CD8-positive, alpha-beta memory T cell (primary cell): Measurements from ENCODE around the gene RAP1GAP2. TPM values are rescaled to one million over a fixed set of nuclear protein-coding genes. Genes with fewer than 3 reads are reported as not detected.

ENCODE experiments used
- CTCF ChIA-PET: fragments of 350-600 bp; sonication (Branson Sonifier 250); formaldehyde crosslinking; loops from one replicate; lab custom pipeline; 2021; ENCODE audit warnings: antibody characterized with exemption; lab: Charles Lee
- POLR2A ChIA-PET: fragments of 350-600 bp; sonication (Branson Sonifier 250); formaldehyde crosslinking; loops from one replicate; lab custom pipeline; 2021; ENCODE audit warnings: antibody characterized with exemption; lab: Charles Lee
- DNase-seq, 5 donors: peaks; one replicate each; pipeline versions ENCODE4 v3.0.0 to v3.0.0-alpha.2; 2020 to 2022; ENCODE audit warnings: mixed read lengths in 1 of 5
- H3K27ac ChIP-seq: one replicate; pipeline ENCODE4 v1.7.0; 2013; ENCODE audit warnings: low read depth, mild to moderate bottlenecking, low read length, moderate library complexity
- H3K27me3 ChIP-seq: 2 replicates; pipeline ENCODE4 v1.7.0; 2013; ENCODE audit warnings: low read length, mild to moderate bottlenecking; ENCODE audit not compliant: insufficient read depth, poor library complexity, severe bottlenecking
- H3K36me3 ChIP-seq: 2 replicates; pipeline ENCODE4 v1.7.0; 2013; ENCODE audit warnings: mild to moderate bottlenecking, low read length, moderate library complexity; ENCODE audit not compliant: insufficient read depth
- H3K4me1 ChIP-seq: 2 replicates; pipeline ENCODE4 v1.7.0; 2013; ENCODE audit warnings: mild to moderate bottlenecking, low read length, moderate library complexity; ENCODE audit not compliant: insufficient read depth
- H3K4me3 ChIP-seq: 2 replicates; pipeline ENCODE4 v1.7.0; 2013; ENCODE audit warnings: mild to moderate bottlenecking, low read length
- H3K9me3 ChIP-seq: 2 replicates; pipeline ENCODE4 v1.7.0; 2013; ENCODE audit warnings: mild to moderate bottlenecking, low read length
- H3K27ac Mint-ChIP-seq, 8 donors: one replicate each; pipeline ENCODE4 v1.8.0; 2020 to 2021; ENCODE audit warnings: mixed read lengths in 8 of 8, mild to moderate bottlenecking in 6 of 8, inconsistent platforms in 3 of 8, moderate library complexity in 3 of 8
- H3K27me3 Mint-ChIP-seq, 2 donors: one replicate each; pipeline ENCODE4 v1.8.0; 2020 to 2021; ENCODE audit warnings: mixed read lengths in 2 of 2, mild to moderate bottlenecking in 1 of 2, moderate library complexity in 1 of 2
- H3K36me3 Mint-ChIP-seq, 3 donors: one replicate each; pipeline ENCODE4 v1.8.0; 2020 to 2021; ENCODE audit warnings: mixed read lengths in 3 of 3, inconsistent platforms in 1 of 3, mild to moderate bottlenecking in 1 of 3
- H3K4me1 Mint-ChIP-seq, 3 donors: one replicate each; pipeline ENCODE4 v1.8.0; 2020 to 2021; ENCODE audit warnings: mixed read lengths in 3 of 3, inconsistent platforms in 1 of 3, mild to moderate bottlenecking in 1 of 3
- H3K4me3 Mint-ChIP-seq, 7 donors: one replicate each; pipeline ENCODE4 v1.8.0; 2020 to 2021; ENCODE audit warnings: mixed read lengths in 7 of 7, mild to moderate bottlenecking in 6 of 7, moderate library complexity in 4 of 7, inconsistent platforms in 2 of 7
- H3K9me3 Mint-ChIP-seq, 5 donors: one replicate each; pipeline ENCODE4 v1.8.0; 2020 to 2022; ENCODE audit warnings: mixed read lengths in 5 of 5, mild to moderate bottlenecking in 3 of 5, moderate library complexity in 2 of 5, inconsistent platforms in 1 of 5
- polyA plus RNA-seq: library from polyadenylated mRNA; unstranded; fragments of 300-500 nt; fragmentation: Illumina TruSeq; gene quantifications from one replicate; pipeline ENCODE4 v1.2.3, GENCODE V29; 2021
- total RNA-seq, 2 experiments: library from RNA; stranded (reverse); gene quantifications; one replicate each; pipeline ENCODE4 v1.2.3, GENCODE V29; 2021

Gene RAP1GAP2
- total and polyA plus RNA-seq, 3 experiments from 2014 or later = 1.2 to 6.3 (median 1.4) TPM

GRCh38 chr17:2926019-2926650 is 129.9 kb downstream of the RAP1GAP2 start:
- Mint-ChIP-seq H3K27me3 (no peaks in the 10 kb centered on the region), H3K36me3 (peaks cover 6 to 35% (median 12%) of the 10 kb centered on the region in 3 donors), H3K4me3 (no peak overlapping the region), H3K27ac (peak overlapping the region in 1 of 8 donors; percentile 82), H3K9me3 (no peaks in the 10 kb centered on the region), H3K4me1 (peaks cover 21 to 37% (median 30%) of the 10 kb centered on the region in 3 donors)
- H3K4me1 ChIP-seq = peaks cover 7% of the 10 kb centered on the region
- H3K9me3 ChIP-seq = no peaks in the 10 kb centered on the region
- H3K27ac ChIP-seq = no peak overlapping the region
- H3K4me3 ChIP-seq = no peak overlapping the region
- no peaks in the 10 kb centered on the region for H3K27me3 ChIP-seq
- ChIA-PET POLR2A (no interaction called here), CTCF (interaction anchor here (1.1 kb wide), 1 partner anchor 140 kb away, joined by 5 read pairs; no protein-coding TSS in a partner anchor)
- H3K36me3 ChIP-seq = no peaks in the 10 kb centered on the region
- DNase-seq = no peak

GRCh38 chr17:2928294-2928890 is 132.2 kb downstream of the RAP1GAP2 start:
- ChIA-PET CTCF (interaction anchor here (0.5 to 2.9 kb wide), 2 partner anchors 80 to 1841 kb away, joined by 3 to 13 read pairs; no protein-coding TSS in a partner anchor), POLR2A (no interaction called here)
- no peaks in the 10 kb centered on the region for H3K9me3 Mint-ChIP-seq
- no peaks in the 10 kb centered on the region for H3K27me3 ChIP-seq
- H3K27me3 Mint-ChIP-seq = no peaks in the 10 kb centered on the region
- H3K4me1 ChIP-seq = peaks cover 7% of the 10 kb centered on the region
- peaks cover 6 to 44% (median 13%) of the 10 kb centered on the region in 3 donors for H3K36me3 Mint-ChIP-seq
- no peaks in the 10 kb centered on the region for H3K36me3 ChIP-seq
- no peak overlapping the region for H3K27ac ChIP-seq
- H3K4me3 ChIP-seq = no peak overlapping the region
- H3K4me3 Mint-ChIP-seq = no peak overlapping the region
- peaks cover 20 to 45% (median 36%) of the 10 kb centered on the region in 3 donors for H3K4me1 Mint-ChIP-seq
- no peak for DNase-seq
- no peaks in the 10 kb centered on the region for H3K9me3 ChIP-seq
- no peak overlapping the region for H3K27ac Mint-ChIP-seq

GRCh38 chr17:2929881-2930533 is 133.8 kb downstream of the RAP1GAP2 start:
- no peaks in the 10 kb centered on the region for H3K27me3 ChIP-seq
- H3K27ac ChIP-seq = no peak overlapping the region
- peak in 1 of 5 donors; percentile 53 for DNase-seq
- Mint-ChIP-seq H3K4me1 (peaks cover 13 to 38% (median 33%) of the 10 kb centered on the region in 3 donors), H3K27me3 (no peaks in the 10 kb centered on the region), H3K9me3 (no peaks in the 10 kb centered on the region), H3K4me3 (no peak overlapping the region), H3K36me3 (peaks cover 6 to 49% (median 15%) of the 10 kb centered on the region in 3 donors), H3K27ac (no peak overlapping the region)
- POLR2A ChIA-PET = interaction anchor here (0.5 kb wide), 1 partner anchor 81 kb away, joined by 8 read pairs; no protein-coding TSS in a partner anchor
- peaks cover 7% of the 10 kb centered on the region for H3K4me1 ChIP-seq
- no peaks in the 10 kb centered on the region for H3K36me3 ChIP-seq
- CTCF ChIA-PET = interaction anchor here (0.6 to 2.9 kb wide), 8 partner anchors 14 to 144 kb away, joined by 3 to 13 read pairs (median 4); no protein-coding TSS in a partner anchor
- H3K9me3 ChIP-seq = no peaks in the 10 kb centered on the region
- H3K4me3 ChIP-seq = no peak overlapping the region

GRCh38 chr17:2931876-2932275 is 135.6 kb downstream of the RAP1GAP2 start:
- H3K4me3 ChIP-seq = no peak overlapping the region
- H3K9me3 Mint-ChIP-seq = no peaks in the 10 kb centered on the region
- CTCF ChIA-PET = interaction anchor here (0.9 kb wide), 1 partner anchor 118 kb away, joined by 3 read pairs; no protein-coding TSS in a partner anchor
- POLR2A ChIA-PET = no interaction called here
- no peak for DNase-seq
- H3K4me1 ChIP-seq = peaks cover 7% of the 10 kb centered on the region
- no peak overlapping the region for H3K4me3 Mint-ChIP-seq
- H3K36me3 ChIP-seq = no peaks in the 10 kb centered on the region
- H3K36me3 Mint-ChIP-seq = peaks cover 6 to 40% (median 13%) of the 10 kb centered on the region in 3 donors
- H3K27ac Mint-ChIP-seq = peak overlapping the region in 1 of 8 donors; percentile 36
- H3K27me3 ChIP-seq = no peaks in the 10 kb centered on the region
- H3K27me3 Mint-ChIP-seq = no peaks in the 10 kb centered on the region
- H3K27ac ChIP-seq = no peak overlapping the region
- no peaks in the 10 kb centered on the region for H3K9me3 ChIP-seq
- peaks cover 18 to 37% (median 32%) of the 10 kb centered on the region in 3 donors for H3K4me1 Mint-ChIP-seq

- Mint-ChIP-seq H3K4me1 (peaks cover 17 to 35% (median 26%) of the 10 kb centered on the region in 3 donors), H3K4me3 (peak overlapping the region in 1 of 7 donors; percentile 83), H3K9me3 (no peaks in the 10 kb centered on the region), H3K36me3 (peaks cover 0 to 34% (median 10%) of the 10 kb centered on the region in 3 donors), H3K27ac (peak overlapping the region in 2 of 8 donors; percentile 33 to 68), H3K27me3 (no peaks in the 10 kb centered on the region)
- Histone ChIP-seq H3K27me3 (no peaks in the 10 kb centered on the region), H3K4me3 (no peak overlapping the region), H3K36me3 (no peaks in the 10 kb centered on the region), H3K27ac (no peak overlapping the region), H3K9me3 (no peaks in the 10 kb centered on the region), H3K4me1 (peaks cover 7% of the 10 kb centered on the region)
- POLR2A ChIA-PET = no interaction called here
- CTCF ChIA-PET = no interaction called here
- no peak for DNase-seq
Measured at GRCh38 chr17:2932946-2933345, 136.7 kb downstream of the RAP1GAP2 start.

- H3K36me3 Mint-ChIP-seq = peaks cover 0 to 29% (median 9%) of the 10 kb centered on the region in 3 donors
- no peak overlapping the region for H3K4me3 ChIP-seq
- no peak for DNase-seq
- no peaks in the 10 kb centered on the region for H3K9me3 Mint-ChIP-seq
- H3K27me3 ChIP-seq = no peaks in the 10 kb centered on the region
- no peaks in the 10 kb centered on the region for H3K27me3 Mint-ChIP-seq
- H3K36me3 ChIP-seq = no peaks in the 10 kb centered on the region
- H3K27ac Mint-ChIP-seq = no peak overlapping the region
- CTCF ChIA-PET = no interaction called here
- H3K4me3 Mint-ChIP-seq = no peak overlapping the region
- POLR2A ChIA-PET = no interaction called here
- H3K27ac ChIP-seq = no peak overlapping the region
- H3K9me3 ChIP-seq = no peaks in the 10 kb centered on the region
- H3K4me1 ChIP-seq = peaks cover 7% of the 10 kb centered on the region
- peaks cover 17 to 34% (median 24%) of the 10 kb centered on the region in 3 donors for H3K4me1 Mint-ChIP-seq
Measured at GRCh38 chr17:2933606-2934005, 137.4 kb downstream of the RAP1GAP2 start.

- no peak for DNase-seq
- POLR2A ChIA-PET = no interaction called here
- Mint-ChIP-seq H3K4me1 (peaks cover 17 to 21% (median 20%) of the 10 kb centered on the region in 3 donors), H3K27ac (peak overlapping the region in 1 of 8 donors; percentile 58), H3K36me3 (peaks cover 0 to 29% (median 9%) of the 10 kb centered on the region in 3 donors), H3K27me3 (peaks cover 0 to 2% of the 10 kb centered on the region in 2 donors), H3K4me3 (no peak overlapping the region), H3K9me3 (no peaks in the 10 kb centered on the region)
- CTCF ChIA-PET = no interaction called here
- peaks cover 2% of the 10 kb centered on the region for H3K4me1 ChIP-seq
- H3K27ac ChIP-seq = no peak overlapping the region
- H3K9me3 ChIP-seq = no peaks in the 10 kb centered on the region
- H3K27me3 ChIP-seq = no peaks in the 10 kb centered on the region
- no peaks in the 10 kb centered on the region for H3K36me3 ChIP-seq
- no peak overlapping the region for H3K4me3 ChIP-seq
Measured at GRCh38 chr17:2935632-2936031, 139.4 kb downstream of the RAP1GAP2 start.
